DND-41 (cell line): Measurements from ENCODE around the gene R3HCC1L.

Experiments used
- CTCF ChIP-seq: IDR thresholded peaks from 2 replicates; pipeline ENCODE4 v1.5.1; 2012; ENCODE audit warnings: borderline replicate concordance, low read length, moderate library complexity, mild to moderate bottlenecking; ENCODE audit not compliant: poor library complexity, severe bottlenecking; ENCODE audit errors: extremely low read depth
- EZH2 ChIP-seq: IDR thresholded peaks from 3 replicates; pipeline ENCODE4 v1.6.1; 2012; ENCODE audit warnings: borderline replicate concordance, low read depth, mild to moderate bottlenecking, moderate library complexity, low read length, inconsistent platforms; ENCODE audit not compliant: severe bottlenecking

GRCh38 chr10:98293550-98294269 lies 159.3 kb downstream of the R3HCC1L start:
- TF ChIP-seq CTCF = no peak
- no peak for TF ChIP-seq EZH2
